NCI-H187 treated with DMSO at 0.1 percent for 48 hours (cell line): Measurements from ENCODE around the gene PTPRN2.

Source experiments
- DNase-seq: peaks from one replicate; lab custom pipeline; 2025; lab: John Stamatoyannopoulos, UW

PTPRN2 gene

GRCh38 chr7:158134824-158135223 lies 452.8 kb downstream of the PTPRN2 start:
- no peak for DNase-seq

- no peak for DNase-seq
These were observed 453.9 kb downstream of the PTPRN2 start for GRCh38 chr7:158133515-158134271.

- DNase-seq = no peak
These were observed 454.6 kb downstream of the PTPRN2 start for GRCh38 chr7:158133057-158133456.

GRCh38 chr7:158130023-158130409 lies 457.6 kb downstream of the PTPRN2 start:
- DNase-seq = no peak

GRCh38 chr7:158129037-158130022 lies 458.3 kb downstream of the PTPRN2 start:
- DNase-seq = no peak

GRCh38 chr7:158128572-158128971 lies 459.1 kb downstream of the PTPRN2 start:
- DNase-seq = no peak

GRCh38 chr7:158127241-158127640 lies 460.4 kb downstream of the PTPRN2 start:
- no peak for DNase-seq

- no peak for DNase-seq
These were observed 461.0 kb downstream of the PTPRN2 start for GRCh38 chr7:158126661-158127060.

- no peak for DNase-seq
These were observed 461.9 kb downstream of the PTPRN2 start for GRCh38 chr7:158125721-158126120.

GRCh38 chr7:158125091-158125490 lies 462.5 kb downstream of the PTPRN2 start:
- no peak for DNase-seq

- DNase-seq = no peak
These were observed 462.9 kb downstream of the PTPRN2 start for GRCh38 chr7:158124671-158125079.

GRCh38 chr7:158123753-158124152 lies 463.9 kb downstream of the PTPRN2 start:
- DNase-seq = no peak

GRCh38 chr7:158123214-158123613 lies 464.4 kb downstream of the PTPRN2 start:
- no peak for DNase-seq

GRCh38 chr7:158121441-158122045 lies 466.1 kb downstream of the PTPRN2 start:
- no peak for DNase-seq

- no peak for DNase-seq
These were observed 466.9 kb downstream of the PTPRN2 start for GRCh38 chr7:158120716-158121115.

GRCh38 chr7:158120316-158120715 lies 467.3 kb downstream of the PTPRN2 start:
- no peak for DNase-seq

- DNase-seq = no peak
These were observed 470.0 kb downstream of the PTPRN2 start for GRCh38 chr7:158117341-158118222.

- no peak for DNase-seq
These were observed 471.4 kb downstream of the PTPRN2 start for GRCh38 chr7:158116235-158116634.

- no peak for DNase-seq
These were observed 473.4 kb downstream of the PTPRN2 start for GRCh38 chr7:158114056-158114850.

- no peak for DNase-seq
These were observed 474.1 kb downstream of the PTPRN2 start for GRCh38 chr7:158113321-158114025.
